ENCODE results near the gene UBXN4.
"Not testable (repeated sequence)": the region's sequence is repeated elsewhere in the genome, so short reads cannot be mapped to it uniquely, and the experiment has no call there.

Gene UBXN4

DNA sequence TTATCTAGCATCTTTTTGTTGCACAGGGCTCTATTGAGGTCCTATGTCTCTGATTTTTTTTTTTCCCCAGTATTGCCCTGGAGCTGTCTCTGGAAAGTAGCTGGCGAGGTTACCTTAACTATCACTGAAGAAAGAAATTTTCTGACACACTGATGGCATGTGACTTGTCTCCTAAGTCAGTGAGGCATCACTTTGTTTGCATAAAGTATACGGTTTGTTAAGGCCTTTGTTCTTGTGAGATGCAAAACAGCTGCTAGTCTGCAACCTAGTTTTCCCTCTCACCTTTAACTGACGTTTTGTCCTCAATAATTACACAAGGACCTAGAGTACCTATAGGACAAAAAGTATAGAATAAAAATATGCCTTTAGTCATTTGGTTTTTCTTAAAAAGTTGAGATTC lies 41.8 kb downstream of the UBXN4 start:
- TF ChIP-seq ZFX (IDR thresholded peaks at IDR 0.05; ENCODE audit: borderline replicate concordance): no peak
- TF ChIP-seq, protein P1, sequence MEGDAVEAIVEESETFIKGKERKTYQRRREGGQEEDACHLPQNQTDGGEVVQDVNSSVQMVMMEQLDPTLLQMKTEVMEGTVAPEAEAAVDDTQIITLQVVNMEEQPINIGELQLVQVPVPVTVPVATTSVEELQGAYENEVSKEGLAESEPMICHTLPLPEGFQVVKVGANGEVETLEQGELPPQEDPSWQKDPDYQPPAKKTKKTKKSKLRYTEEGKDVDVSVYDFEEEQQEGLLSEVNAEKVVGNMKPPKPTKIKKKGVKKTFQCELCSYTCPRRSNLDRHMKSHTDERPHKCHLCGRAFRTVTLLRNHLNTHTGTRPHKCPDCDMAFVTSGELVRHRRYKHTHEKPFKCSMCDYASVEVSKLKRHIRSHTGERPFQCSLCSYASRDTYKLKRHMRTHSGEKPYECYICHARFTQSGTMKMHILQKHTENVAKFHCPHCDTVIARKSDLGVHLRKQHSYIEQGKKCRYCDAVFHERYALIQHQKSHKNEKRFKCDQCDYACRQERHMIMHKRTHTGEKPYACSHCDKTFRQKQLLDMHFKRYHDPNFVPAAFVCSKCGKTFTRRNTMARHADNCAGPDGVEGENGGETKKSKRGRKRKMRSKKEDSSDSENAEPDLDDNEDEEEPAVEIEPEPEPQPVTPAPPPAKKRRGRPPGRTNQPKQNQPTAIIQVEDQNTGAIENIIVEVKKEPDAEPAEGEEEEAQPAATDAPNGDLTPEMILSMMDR (IDR thresholded peaks at IDR 0.05): no peak
- H3K27ac ChIP-seq: no peak overlapping the region

DNA sequence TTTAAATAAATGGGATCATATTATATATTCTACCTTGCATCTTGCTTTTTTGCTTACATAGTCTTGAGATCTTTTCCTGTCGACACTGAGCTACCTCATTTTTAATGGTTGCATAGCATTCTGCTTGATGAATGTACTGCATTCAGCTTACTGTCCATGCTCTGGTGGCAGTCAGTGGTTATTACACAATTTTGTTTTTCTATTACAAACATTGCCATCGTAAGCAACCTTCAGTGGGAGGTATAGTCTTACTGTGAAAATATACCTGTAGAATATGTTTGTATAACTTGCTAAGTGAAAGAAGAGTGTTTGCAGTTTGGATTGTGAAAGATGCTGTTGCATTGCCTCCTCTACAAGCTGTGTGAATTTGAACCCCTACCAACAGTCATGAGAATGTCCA lies 43.4 kb downstream of the UBXN4 start:
- no peak overlapping the region for H3K27ac ChIP-seq
- TF ChIP-seq ZFX (IDR thresholded peaks at IDR 0.05; ENCODE audit: borderline replicate concordance): no peak
- TF ChIP-seq, protein P1 (IDR thresholded peaks at IDR 0.05): no peak

DNA sequence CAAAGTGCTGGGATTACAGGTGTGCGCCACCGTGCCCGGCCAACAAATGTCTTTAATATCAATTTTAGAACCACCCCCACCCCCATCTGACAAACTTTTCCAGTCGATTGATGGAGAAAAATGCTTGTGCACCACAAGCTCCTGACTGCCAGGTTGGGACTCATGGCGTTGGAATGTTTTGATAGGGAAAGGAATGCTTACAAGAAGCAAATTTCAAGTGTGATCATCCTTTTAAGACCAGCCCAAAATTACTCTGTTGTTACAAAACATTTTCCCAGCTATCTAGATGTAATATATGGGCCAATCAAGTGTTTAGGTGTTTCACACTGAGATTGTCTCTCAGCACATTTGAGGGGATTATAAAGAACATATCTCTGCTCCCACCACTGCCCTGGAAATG lies 45.2 kb downstream of the UBXN4 start:
- H3K27ac ChIP-seq: no peak overlapping the region
- TF ChIP-seq, protein P1 (IDR thresholded peaks at IDR 0.05): no peak
- TF ChIP-seq ZFX (IDR thresholded peaks at IDR 0.05; ENCODE audit: borderline replicate concordance): no peak

DNA sequence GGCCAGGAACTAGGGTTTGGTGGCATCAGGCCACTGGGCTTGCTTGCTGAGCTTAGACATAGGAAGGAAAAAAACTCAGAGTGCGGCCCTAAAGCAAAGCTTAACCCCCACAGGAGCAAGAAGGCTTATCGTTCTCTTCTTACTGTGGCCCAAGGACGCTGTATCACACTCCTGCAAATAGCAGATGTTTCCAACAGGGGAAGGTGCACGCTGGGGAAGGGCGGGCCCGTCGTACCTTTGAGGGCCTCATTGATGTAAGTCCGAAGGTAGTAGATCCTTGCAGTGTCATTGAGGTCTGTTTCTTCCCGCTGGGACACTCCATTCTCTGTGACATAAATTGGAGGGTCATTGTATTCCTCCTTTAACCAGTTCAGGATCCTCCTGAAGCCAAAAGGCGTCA lies 48.8 kb downstream of the UBXN4 start:
- TF ChIP-seq, protein P1 (IDR thresholded peaks at IDR 0.05): no peak
- TF ChIP-seq ZFX (IDR thresholded peaks at IDR 0.05; ENCODE audit: borderline replicate concordance): no peak
- H3K27ac ChIP-seq: no peak overlapping the region

DNA sequence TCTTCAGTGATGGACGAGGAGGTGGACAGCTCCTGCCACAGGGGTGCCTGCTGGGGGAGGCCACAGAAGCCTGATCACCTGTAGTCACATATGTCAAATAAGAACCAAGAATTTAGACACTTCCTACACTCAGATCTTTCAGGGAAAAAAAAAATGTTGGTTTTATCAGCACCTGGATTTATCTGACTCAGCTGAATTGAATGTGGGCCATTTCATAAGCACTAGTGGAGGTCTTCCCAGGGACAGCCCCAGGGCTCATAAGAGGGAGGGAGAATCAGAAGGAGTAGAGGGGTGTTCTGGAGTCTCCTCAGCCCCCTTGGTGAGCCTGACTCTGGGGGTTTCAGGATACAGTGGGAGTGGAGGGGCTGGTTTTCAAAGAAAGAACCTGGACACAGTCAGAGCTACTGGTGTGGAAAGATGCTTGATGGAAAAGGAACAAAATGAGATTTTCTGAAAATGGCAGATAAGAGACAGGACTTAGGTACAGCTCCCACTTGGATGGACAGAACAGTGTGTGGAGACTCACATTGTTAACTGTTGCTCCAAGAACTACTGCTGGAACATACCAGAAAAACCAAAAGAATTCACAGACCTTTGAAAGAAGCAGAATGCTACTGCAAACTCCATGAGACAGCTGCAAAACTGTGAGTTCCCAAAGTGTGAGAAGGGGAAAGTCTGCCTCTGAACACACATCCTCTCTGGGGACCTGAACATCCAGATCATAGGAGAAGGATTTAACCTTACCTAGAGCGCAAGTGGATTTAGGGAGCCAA lies 49.9 kb downstream of the UBXN4 start:
- H3K27ac ChIP-seq: no peak overlapping the region
- TF ChIP-seq, protein P1 (IDR thresholded peaks at IDR 0.05): no peak
- no peak for TF ChIP-seq ZFX (IDR thresholded peaks at IDR 0.05; ENCODE audit: borderline replicate concordance)

DNA sequence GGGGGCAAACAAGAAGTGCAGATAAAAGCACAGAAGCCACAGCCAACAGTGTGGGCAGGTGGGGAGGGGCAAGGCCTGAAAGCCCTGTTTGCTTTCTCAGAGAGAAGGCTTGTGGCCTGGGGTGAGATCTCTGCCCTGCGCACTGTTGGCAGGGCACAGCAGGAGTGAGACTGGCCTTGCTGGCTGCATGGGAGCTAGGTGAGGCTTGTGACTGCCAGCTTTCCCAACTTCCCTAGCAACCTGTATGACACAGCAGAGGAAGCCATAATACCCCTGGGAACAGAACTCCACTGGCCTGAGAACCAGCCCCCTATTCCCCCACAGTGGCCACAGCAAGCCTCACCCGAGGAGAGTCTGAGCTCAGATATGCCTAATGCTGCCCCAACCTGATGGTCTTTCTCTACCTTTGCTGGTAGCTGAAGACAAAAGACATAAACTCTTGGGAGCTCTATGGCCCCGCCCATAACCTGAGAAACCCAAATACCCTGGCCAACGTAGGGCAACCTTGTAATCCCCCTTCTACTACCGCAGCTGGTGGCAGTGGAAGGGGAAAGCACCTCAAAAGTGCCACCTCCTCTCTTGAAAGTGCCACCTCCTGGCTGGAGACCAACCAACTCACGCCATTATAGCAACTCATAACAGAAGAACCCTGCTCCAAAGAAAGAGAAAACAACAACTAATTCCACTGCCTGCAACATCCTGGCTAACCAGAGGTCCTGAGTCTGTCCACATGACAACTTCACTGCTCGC lies 50.9 kb downstream of the UBXN4 start:
- no peak overlapping the region for H3K27ac ChIP-seq

DNA sequence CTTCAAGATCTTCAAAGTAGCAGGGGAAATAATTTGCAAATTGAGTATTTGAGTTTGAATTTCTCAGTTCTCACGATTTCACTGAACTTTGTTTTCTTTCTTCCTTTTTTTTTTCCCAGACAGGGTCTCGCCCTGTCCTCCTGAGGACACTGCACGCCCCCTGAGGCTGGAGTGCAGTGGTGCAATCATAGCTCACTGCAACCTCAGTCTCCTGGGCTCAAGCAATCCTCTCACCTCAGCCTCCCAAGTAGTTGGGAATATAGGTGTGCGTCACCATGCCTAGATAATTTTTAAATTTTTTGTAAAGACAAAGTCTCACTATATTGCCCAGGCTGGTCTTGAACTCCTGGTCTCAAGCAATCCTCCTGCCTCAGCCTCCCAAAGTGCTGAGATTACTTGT lies 54.0 kb downstream of the UBXN4 start:
- not testable (repeated sequence) for H3K27ac ChIP-seq

More for the DNA sequence above, 50.9 kb downstream of the UBXN4 start:
- TF ChIP-seq, protein P1 (IDR thresholded peaks at IDR 0.05): no peak
- no peak for TF ChIP-seq ZFX (IDR thresholded peaks at IDR 0.05; ENCODE audit: borderline replicate concordance)

Measured in 22Rv1 (cell line).